ENCODE results near the gene SLC6A19.

DNA sequence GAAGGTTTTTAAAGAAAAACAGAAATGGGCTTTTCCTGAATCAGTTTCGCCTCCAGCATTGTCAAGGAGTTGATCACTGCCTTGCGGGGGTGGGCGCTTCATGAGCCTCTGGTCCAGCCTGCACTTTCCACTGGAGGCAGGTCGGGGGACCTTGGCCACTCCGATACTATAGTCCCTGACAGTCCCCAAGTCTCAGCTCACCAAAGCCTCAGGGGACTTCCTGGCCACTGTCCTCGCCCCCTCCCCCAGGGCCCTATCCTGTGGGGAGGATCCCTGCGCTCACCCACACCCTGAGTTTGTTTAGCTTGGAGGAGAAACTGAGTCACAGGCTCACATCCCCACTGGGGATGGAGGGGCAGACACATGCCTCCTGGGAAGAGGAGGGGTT is 1.4 kb downstream of the SLC6A19 start:
- no peak for TF ChIP-seq POLR2A (IDR thresholded peaks at IDR 0.05; ENCODE audit: low read depth, low read length)
- TF ChIP-seq, protein P1, sequence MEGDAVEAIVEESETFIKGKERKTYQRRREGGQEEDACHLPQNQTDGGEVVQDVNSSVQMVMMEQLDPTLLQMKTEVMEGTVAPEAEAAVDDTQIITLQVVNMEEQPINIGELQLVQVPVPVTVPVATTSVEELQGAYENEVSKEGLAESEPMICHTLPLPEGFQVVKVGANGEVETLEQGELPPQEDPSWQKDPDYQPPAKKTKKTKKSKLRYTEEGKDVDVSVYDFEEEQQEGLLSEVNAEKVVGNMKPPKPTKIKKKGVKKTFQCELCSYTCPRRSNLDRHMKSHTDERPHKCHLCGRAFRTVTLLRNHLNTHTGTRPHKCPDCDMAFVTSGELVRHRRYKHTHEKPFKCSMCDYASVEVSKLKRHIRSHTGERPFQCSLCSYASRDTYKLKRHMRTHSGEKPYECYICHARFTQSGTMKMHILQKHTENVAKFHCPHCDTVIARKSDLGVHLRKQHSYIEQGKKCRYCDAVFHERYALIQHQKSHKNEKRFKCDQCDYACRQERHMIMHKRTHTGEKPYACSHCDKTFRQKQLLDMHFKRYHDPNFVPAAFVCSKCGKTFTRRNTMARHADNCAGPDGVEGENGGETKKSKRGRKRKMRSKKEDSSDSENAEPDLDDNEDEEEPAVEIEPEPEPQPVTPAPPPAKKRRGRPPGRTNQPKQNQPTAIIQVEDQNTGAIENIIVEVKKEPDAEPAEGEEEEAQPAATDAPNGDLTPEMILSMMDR (conservative IDR thresholded peaks at IDR 0.05; ENCODE audit: low read depth, low read length) = no peak

Measured in IMR-90 (cell line).